Right kidney (tissue), 1 donor: ENCODE measurements around the gene TRIM58.

Experiments used
- DNase-seq: peaks from one replicate; pipeline ENCODE4 v3.0.0-alpha.2; 2016

Gene TRIM58

GRCh38 chr1:247884797-247885413 is 27.9 kb downstream of the TRIM58 start:
- DNase-seq: no peak

GRCh38 chr1:247895163-247895637 is 38.2 kb downstream of the TRIM58 start, which contains the start of gene OR2W3:
TSS of gene OR2W3 (plus strand) at chr1:247895587. CDS start at chr1:247895587, 0 bp downstream.
- DNase-seq: no peak

GRCh38 chr1:247895976-247896375 is 39.0 kb downstream of the TRIM58 start:
- no peak for DNase-seq

- no peak for DNase-seq
These were observed 47.1 kb downstream of the TRIM58 start for GRCh38 chr1:247904122-247904521.

DNA sequence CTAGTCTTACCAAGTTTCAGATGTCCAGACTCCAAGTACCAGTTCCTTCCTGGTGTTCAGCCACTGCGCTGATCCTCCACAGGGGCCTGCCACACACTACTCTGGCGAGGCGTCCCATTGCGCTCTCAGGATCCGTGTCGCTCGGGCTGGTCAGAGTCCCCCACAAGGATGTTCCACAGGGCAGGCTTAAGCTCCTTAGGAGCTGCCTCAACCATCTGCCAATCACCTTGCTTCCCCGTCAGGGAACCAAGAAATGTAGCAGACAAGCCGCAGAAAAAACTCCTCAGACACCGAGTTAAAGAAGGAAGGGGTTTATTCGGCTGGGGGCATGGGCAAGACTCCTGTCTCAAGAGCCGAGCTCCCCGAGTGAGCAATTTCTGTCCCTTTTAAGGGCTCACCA is 48.2 kb downstream of the TRIM58 start:
- DNase-seq: no peak

DNA sequence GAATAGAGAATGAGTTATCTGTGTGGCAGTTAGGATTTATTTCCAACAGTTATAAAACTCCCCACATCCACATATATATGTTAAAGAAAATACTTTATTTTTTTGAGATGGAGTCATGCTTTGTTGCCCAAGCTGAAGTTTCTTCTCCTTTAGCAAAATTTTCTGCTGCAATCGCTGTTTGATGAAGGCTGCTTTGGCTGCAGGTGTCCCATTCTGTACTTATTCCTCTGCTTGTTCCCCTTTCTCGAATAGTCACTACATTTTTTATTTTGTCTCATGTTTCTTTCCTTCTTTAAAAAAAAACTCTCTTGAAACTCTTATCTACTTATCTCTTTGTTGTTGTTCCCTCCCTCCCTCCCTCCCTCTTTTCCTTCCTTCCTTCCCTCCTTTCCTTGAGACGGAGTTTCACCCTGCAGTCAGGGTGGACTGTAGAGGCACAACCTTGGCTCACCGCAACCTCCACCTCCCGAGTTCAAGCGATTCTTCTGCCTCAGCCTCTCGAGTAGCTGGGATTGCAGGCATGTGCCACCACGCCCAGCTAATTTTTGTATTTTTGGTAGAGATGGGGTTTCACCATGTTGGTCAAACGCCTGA is 49.0 kb downstream of the TRIM58 start:
- DNase-seq: no peak

DNA sequence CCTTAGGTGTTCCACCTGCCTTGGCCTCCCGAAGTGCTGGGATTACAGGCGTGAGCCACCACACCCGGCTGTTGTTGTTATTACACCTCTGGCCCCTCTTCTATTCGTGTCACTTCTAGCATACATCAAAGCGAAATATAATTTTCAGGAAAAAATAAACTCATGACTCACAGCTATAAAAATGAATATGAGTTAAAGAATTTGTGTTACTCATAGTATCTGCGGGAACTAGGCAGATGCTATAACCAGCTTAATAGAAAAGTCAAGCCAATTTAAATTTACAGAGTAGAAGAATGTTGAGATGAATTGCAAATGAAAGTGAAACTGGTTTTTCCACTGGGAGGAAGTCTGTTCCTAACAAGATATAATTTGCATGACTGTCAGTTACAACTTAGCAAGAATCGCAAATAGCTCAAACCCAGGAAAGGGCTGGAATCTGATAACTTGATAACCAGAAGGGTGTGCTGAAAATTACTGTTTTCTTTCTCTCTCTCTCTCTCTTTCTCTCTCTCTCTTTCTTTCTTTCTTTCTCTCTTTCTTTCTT is 49.6 kb downstream of the TRIM58 start:
- DNase-seq: no peak

DNA sequence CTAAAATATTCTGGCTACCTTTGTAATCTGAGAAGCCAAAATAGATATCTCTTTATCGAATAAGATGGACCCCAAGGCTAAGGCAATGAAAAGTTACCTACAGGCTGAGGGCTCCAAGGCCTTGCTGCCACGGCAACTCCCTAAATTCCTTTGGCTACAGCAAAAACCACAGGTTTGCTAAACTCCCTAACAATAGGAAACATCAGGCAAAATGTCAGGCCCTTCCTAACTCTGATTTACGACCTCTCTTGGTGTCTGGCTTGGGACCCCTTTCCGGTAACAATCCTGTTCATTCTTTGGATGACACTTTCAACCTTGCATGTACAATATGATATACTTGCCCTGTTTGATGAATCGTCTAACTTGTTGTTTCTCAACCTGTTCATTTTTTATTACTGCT is 51.8 kb downstream of the TRIM58 start:
- no peak for DNase-seq

DNA sequence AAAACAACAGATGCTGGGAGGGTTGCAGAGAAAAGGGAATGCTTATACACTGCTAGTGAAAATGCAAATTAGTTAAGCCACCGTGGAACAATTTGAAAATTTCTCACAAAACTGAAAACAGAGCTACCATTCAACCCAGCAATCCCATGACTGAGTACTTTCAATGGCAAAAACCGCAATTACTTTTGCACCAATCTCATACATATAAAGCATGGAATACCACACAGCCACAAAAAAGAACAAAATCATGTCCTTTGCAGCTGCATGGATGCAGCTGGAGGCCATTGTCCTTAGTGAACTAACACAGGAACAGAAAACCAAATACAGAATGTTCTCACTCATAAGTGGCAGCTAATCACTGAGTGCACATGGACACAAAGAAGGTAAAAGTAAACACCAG is 56.8 kb downstream of the TRIM58 start:
- no peak for DNase-seq

GRCh38 chr1:247914941-247915662 is 58.1 kb downstream of the TRIM58 start:
- DNase-seq: no peak

DNA sequence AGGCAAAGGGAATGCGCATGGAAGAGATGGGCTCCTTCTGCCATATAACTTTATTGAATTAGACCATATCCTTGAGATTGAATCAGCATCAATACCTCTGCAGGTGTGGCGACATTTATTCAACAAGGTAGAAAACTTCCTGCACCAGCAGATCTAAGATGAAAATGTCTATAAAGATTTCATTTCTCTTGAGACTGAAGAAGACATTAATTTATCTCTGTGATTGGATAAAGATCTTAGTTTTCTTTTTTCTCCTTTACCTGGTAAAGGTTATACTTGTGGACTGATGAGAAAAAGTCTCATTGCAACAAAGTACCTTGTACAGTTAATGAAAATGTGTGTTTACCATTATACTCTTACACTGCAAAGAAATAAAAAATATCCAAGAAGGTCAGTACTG is 63.0 kb downstream of the TRIM58 start, which contains the start of gene OR2T8:
OR2T8 (plus strand) TSS at position 301 of the 400 bp plus-strand sequence. CDS start 766 bp downstream, outside the sequence.
- DNase-seq: no peak

DNA sequence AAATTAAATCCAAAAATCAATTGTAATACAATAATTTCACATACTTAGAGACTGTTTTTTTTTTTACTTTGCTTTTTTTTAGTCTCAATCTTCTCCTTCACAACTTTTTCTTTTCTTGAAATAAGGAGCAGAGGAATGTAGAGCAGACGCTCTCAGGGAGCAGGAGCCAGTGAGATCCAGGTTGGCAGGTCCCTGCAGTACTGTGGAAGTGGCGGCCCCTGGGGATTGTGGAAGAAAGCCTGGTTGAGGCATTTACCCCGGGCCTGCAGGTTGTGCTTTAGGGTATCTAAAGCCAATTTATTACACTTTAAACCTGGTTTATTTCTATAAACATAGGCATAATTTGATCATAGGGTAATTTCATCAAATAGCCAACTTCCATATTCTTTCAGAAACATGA is 67.0 kb downstream of the TRIM58 start:
- DNase-seq: no peak

DNA sequence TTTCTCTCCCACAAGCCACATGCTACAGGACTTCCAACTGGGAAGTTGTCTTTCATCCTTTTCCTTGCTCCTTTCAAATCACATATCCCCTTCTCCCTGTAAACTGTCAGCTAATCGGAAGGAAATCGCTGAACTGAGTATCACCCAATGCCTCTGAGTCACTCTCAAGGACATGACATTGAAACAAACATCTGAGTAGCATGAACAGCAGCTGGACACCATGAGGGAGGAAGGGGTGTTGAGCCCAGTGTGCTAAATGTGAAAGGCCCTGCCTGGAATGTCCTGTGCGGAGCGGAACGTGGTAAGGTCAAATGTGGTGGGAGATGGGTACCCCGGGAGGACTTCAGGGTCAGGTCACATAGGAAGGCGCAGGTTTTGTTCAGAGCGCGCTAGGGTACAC is 67.9 kb downstream of the TRIM58 start, which contains the start of gene OR2AJ1:
OR2AJ1 (plus strand) TSS at position 22 of the 400 bp plus-strand sequence. CDS start 8,880 bp downstream, outside the sequence.
- no peak for DNase-seq
